Chondrocyte (in vitro differentiated cells): Measurements from ENCODE around the gene AKR1B1. TPM values are rescaled to one million over a fixed set of nuclear protein-coding genes. Genes with fewer than 3 reads are reported as not detected.

Experiments used
- DNase-seq: peaks from one replicate; pipeline ENCODE4 v3.0.0; 2021; ENCODE audit warnings: mixed read lengths, low spot score
- H3K27ac Mint-ChIP-seq: one replicate; pipeline ENCODE4 v1.8.0; 2021; ENCODE audit warnings: mild to moderate bottlenecking, moderate library complexity, mixed read lengths; ENCODE audit not compliant: unreplicated experiment
- H3K27me3 Mint-ChIP-seq: 2 replicates; pipeline ENCODE4 v1.8.0; 2021; ENCODE audit warnings: low read depth, mixed read lengths
- H3K36me3 Mint-ChIP-seq: 2 replicates; pipeline ENCODE4 v1.8.0; 2021; ENCODE audit warnings: low read depth, mixed read lengths
- H3K4me1 Mint-ChIP-seq: 2 replicates; pipeline ENCODE4 v1.8.0; 2021; ENCODE audit warnings: low read depth, mild to moderate bottlenecking, mixed read lengths
- H3K4me3 Mint-ChIP-seq: one replicate; pipeline ENCODE4 v1.8.0; 2021; ENCODE audit warnings: mild to moderate bottlenecking, moderate library complexity, mixed read lengths; ENCODE audit not compliant: unreplicated experiment
- H3K9me3 Mint-ChIP-seq: 2 replicates; pipeline ENCODE4 v1.8.0; 2021; ENCODE audit warnings: low read depth, mixed read lengths
- CTCF ChIP-seq: fragments of 200-600 bp; sonication (generic); IDR thresholded peaks from 2 replicates; pipeline ENCODE4 v1.5.0; 2021; ENCODE audit warnings: antibody characterized with exemption, mild to moderate bottlenecking, moderate library complexity
- total RNA-seq: library from RNA; stranded (reverse); gene quantifications from 3 replicates; pipeline ENCODE4 v1.2.1, GENCODE V29; 2021

AKR1B1 gene
- total RNA-seq, 1 donor from 2014 or later, result 52.8 TPM

DNA sequence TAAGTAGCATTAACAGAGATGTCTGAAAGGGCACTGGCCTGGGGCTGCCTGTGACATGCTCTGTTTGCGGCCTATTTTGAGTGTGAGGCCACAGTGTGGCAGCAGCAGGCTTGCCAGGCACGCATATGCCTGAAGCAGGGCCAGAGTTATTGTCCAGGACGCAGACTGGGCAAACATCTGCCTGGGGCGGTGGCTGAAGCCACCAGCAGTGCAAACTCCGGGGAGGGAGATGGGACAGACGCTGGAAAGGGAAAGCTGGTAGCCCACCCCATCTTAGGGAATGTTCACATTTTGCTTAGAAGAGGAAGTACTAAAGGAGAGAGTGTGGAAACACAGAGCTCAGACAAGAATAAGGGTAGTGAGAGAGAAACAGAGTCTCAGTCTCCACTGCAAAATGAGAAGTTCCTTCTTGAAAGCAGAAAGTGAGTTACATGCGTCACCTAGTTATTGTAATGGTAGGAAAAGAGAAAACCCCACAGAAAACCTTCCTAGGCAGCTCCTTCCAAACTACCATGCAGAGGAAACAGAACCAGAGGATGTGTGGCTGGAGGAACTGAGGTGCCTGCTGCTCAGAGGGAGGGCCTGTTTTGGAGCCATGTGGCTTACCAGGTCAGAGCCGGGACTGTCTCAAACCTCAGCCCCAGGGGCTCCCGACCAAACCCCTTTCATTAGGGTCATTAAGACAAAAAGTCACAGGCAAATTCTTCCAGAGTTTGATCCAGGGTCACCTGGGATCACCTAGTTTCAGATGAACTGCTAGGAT, 14.5 kb downstream of the AKR1B1 start:
- Mint-ChIP-seq H3K4me1 (peaks cover 8% of the 10 kb centered on the region), H3K27ac (no peak overlapping the region), H3K9me3 (no peaks in the 10 kb centered on the region), H3K27me3 (no peaks in the 10 kb centered on the region), H3K4me3 (no peak overlapping the region), H3K36me3 (peaks cover 52% of the 10 kb centered on the region)
- DNase-seq, result no peak
- TF ChIP-seq CTCF, result peak; percentile 31

DNA sequence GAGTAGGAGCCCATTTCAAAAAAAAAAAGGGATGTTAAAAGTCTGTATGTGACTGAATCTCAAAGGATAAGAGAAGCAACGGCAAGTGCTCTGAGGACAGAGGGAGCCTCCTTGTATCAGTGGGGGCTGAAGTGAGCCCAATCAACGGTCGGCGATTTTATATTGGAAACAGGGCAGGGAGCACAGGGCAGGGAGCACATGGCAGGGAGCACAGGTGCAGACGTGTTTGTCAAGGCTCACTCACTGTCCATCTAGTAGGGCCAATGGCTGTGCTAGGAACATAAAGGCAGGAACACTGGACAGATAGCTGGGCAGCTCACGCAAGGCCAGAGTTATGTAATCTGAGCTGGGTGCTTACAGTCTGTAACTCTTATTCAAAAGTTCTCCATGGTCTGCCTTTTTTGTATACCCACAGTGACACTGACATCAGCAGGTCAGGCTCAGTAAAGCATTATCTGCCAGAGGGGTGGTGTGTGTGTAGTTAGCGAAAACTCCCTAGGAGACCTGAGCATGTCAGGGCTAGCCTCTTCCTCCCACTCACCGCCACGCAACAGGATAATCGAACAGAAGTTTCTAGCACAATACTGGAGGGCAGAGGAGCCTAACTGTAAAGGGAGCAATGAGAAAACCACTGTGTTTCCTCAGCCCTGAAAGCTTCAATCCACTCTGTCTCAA, 15.4 kb downstream of the AKR1B1 start:
- Mint-ChIP-seq H3K4me1 (peaks cover 8% of the 10 kb centered on the region), H3K9me3 (peaks cover 6% of the 10 kb centered on the region), H3K27ac (no peak overlapping the region), H3K4me3 (no peak overlapping the region), H3K27me3 (no peaks in the 10 kb centered on the region), H3K36me3 (peaks cover 49% of the 10 kb centered on the region)
- no peak for DNase-seq
- TF ChIP-seq CTCF, result no peak

DNA sequence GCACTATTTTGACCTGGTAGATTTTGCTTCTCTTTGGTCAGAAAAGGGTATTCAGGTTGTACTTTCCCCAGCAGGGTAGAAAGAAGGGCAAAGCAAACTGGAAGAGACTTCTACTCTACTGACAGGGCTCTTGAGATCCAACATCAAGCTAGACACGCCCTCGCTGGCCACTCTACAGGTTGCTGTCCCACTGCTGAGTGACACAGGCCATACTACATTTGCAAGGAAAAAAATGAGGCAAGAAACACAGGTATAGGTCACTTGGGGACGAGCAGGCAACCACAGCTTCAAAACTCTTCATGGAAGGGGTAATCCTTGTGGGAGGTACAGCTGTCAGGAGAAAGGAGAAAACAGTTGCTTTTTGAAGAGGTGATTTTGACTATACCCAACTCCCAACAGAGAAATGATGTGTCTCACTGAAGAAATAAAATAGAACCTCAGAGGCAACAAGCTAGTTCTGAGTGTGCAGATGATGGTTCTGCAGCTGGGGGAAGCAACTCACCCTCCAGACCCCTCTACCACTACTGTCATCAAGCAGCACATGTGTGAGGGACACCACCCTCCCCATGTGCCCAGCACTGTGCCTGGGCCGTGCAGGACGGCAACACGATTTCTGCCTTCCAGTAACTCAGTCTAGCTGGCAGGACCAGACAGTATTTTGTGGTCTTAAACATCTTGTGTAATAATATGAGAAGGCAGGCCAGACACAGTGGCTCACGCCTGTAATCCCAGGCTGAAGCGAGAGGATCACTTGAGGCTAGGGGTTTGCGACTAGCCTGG, 16.3 kb downstream of the AKR1B1 start:
- Mint-ChIP-seq H3K9me3 (peaks cover 10% of the 10 kb centered on the region), H3K27me3 (no peaks in the 10 kb centered on the region), H3K27ac (no peak overlapping the region), H3K36me3 (peaks cover 50% of the 10 kb centered on the region), H3K4me3 (no peak overlapping the region), H3K4me1 (peaks cover 6% of the 10 kb centered on the region)
- TF ChIP-seq CTCF, result no peak
- DNase-seq, result no peak

- Mint-ChIP-seq H3K9me3 (peaks cover 17% of the 10 kb centered on the region), H3K27me3 (no peaks in the 10 kb centered on the region), H3K4me1 (peaks cover 6% of the 10 kb centered on the region), H3K36me3 (peaks cover 47% of the 10 kb centered on the region), H3K27ac (no peak overlapping the region), H3K4me3 (no peak overlapping the region)
- no peak for TF ChIP-seq CTCF
- no peak for DNase-seq
These were observed 17.6 kb downstream of the AKR1B1 start for GRCh38 chr7:134441264-134441663.

DNA sequence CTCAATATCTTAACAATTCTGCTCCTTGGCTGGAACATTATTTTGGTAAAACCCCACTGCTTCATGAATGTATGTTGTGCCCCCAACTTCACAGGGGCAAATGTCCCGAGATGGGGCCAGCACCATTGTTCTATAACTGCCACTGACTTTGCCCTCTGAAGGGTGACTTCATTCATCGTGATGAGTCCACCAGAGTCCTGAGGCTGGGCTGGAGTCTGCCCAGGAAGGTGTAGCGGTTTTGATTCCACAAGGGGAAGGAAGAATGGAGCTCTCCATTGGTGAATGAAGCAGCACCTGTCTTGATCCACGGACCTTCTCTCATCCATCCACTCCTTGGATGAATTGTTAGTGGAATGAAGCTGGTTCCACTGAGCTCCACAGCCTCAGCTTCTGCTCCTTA, 18.4 kb downstream of the AKR1B1 start:
- H3K27ac Mint-ChIP-seq, result no peak overlapping the region
- peaks cover 6% of the 10 kb centered on the region for H3K4me1 Mint-ChIP-seq
- no peak overlapping the region for H3K4me3 Mint-ChIP-seq
- H3K9me3 Mint-ChIP-seq, result peaks cover 17% of the 10 kb centered on the region
- H3K27me3 Mint-ChIP-seq, result no peaks in the 10 kb centered on the region
- H3K36me3 Mint-ChIP-seq, result peaks cover 43% of the 10 kb centered on the region
- TF ChIP-seq CTCF, result no peak
- no peak for DNase-seq
